ENCODE measurements around the gene ECD. TPM values are rescaled to one million over a fixed set of nuclear protein-coding genes. Genes with fewer than 3 reads are reported as not detected.

ECD gene
- 24.2 to 33.2 TPM (median 26.3 TPM) in 5 replicates for total RNA-seq (2022; extraction: Qiagen RNA extraction; ENCODE audit: low read depth)

DNA sequence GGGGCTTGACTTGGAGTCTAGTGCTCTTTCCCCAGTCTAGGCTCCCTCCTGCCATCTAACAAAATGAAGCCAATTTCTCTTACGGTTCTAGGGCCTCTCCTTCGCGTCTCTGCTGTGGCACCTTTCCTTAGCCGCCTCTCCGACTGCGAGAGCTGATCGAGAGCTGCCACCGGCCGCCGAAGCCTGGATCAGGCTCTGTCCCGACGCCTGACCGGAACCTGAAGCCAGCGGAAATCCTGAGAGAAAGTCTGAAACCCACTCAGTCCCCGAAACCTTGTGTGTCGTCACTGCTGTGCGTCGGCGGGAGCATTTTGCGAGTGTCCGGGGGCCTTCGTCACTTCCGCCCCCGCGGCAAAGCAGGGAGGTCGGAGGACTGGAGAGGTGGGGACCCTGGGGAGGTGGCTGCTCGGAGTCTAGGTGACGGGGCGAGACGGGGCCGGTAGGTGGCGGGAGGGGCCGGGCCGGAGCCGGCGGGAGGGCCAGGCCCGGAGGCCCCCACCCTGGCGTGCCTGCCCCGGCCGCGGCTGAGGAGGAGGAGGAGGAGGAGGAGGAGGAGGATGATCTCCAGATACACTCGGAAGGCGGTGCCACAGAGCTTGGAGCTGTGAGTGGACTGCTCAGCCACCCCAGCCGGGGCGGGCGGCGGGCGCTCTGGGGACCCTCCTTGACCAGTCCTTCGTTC lies at the start of gene ECD, which contains the start of gene FAM149B1:
ECD (minus strand) TSS at position 226 of the 682 bp plus-strand sequence. CDS start 4,071 bp downstream, outside the sequence.
FAM149B1 (plus strand) TSS at position 337 of the 682 bp plus-strand sequence; CDS start at position 558, 221 bp downstream.

DNA sequence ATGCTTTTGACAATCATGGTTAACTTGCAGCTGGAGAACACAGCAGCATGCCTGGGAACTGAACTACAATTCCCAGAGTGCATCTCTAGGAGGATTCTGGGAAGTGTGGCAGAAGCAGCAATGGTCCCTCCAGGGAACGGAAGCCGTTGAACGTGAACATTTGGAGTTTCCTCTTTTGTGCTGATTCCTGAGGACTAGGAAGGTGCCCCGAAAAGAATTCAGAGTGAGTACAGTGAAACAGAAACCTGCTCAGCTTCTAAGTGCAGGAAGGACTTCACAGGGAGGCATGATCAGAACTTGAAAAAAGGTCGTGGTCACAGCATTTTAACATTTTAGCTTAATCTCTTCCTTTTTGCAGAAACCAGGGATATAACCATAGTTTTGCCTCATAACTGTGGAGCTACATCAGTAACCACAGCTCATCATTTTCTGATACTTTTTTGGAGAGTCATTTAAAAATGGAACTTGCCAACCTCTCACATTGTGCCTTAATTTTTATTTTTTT lies 57.4 kb downstream of the ECD start, which contains the start of gene NUDT13:
NUDT13 (plus strand) TSS at position 111 of the 505 bp plus-strand sequence. CDS start 3,911 bp downstream, outside the sequence.

DNA sequence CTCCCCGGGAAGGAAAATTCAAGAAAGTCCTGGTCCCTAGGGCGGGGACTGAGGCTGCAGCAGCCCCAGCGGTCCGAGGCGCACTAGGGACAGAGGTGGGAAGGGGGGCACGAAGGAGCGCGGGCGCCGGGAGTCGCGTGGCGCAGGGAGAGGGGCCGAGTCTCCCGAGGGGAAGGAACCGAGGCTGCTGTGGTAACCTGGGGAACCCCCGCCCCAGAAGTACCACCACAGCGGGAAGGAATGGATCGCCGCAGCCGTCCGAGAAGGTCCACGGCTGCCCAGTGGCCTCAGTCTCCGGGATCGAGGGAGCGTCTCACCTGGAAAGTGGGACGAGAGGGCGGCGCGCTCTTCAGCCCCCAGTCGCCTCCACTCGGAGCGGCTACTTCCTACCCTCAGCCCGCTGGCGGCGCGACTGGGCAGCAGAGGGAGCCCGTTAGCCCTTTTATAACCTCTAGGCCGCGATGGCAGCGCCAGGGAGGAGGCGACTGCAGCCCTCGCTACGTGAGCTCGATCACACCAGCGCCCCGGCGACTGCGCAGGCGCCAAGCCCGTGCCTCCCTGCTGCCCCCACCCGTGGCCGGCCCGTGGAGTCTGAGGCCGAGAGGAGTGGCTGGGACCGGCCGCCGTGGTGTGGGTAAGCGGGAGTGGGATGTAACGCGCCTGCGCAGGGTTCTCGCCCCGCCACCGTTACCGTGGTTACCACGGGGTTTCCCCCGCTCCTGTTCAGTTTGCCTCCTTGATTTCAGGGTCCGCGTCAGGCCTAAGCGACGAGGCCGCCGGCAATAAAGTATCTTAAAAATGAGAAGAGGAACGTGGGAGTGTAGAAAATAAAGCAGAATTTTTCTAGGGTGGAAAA lies 71.1 kb downstream of the ECD start, which contains the start of gene P4HA1:
P4HA1 (minus strand) TSS at position 418 of the 856 bp plus-strand sequence. CDS start 21,983 bp downstream, outside the sequence.

Other genes with a start within 250 kb of the ECD start
- not detected in 5 replicates for gene PLA2G12B, start 213.2 kb downstream of the ECD start, total RNA-seq (2022; extraction: Qiagen RNA extraction; ENCODE audit: low read depth)
- gene P4HA1, start 71.1 kb downstream of the ECD start, total RNA-seq (2022; extraction: Qiagen RNA extraction; ENCODE audit: low read depth) = 17.0 to 34.0 TPM (median 23.7 TPM) in 5 replicates
- gene NUDT13, start 57.6 kb downstream of the ECD start, total RNA-seq (2022; extraction: Qiagen RNA extraction; ENCODE audit: low read depth) = 2.4 to 4.2 TPM (median 2.7 TPM) in 5 replicates
- gene FAM149B1, start 111 bp upstream of the ECD start, total RNA-seq (2022; extraction: Qiagen RNA extraction; ENCODE audit: low read depth) = 6.5 to 8.3 TPM (median 7.1 TPM) in 5 replicates
- gene DNAJC9, start 79.2 kb upstream of the ECD start, total RNA-seq (2022; extraction: Qiagen RNA extraction; ENCODE audit: low read depth) = 50.1 to 58.8 TPM (median 52.0 TPM) in 5 replicates
- gene MRPS16, start 84.6 kb upstream of the ECD start, total RNA-seq (2022; extraction: Qiagen RNA extraction; ENCODE audit: low read depth) = 123 to 186 TPM (median 177 TPM) in 5 replicates
- gene CFAP70, start 190.9 kb upstream of the ECD start, total RNA-seq (2022; extraction: Qiagen RNA extraction; ENCODE audit: low read depth) = 0.11 to 0.22 TPM (median 0.12 TPM) in 5 replicates
- gene ANXA7, start 246.1 kb upstream of the ECD start, total RNA-seq (2022; extraction: Qiagen RNA extraction; ENCODE audit: low read depth) = 107 to 140 TPM (median 108 TPM) in 5 replicates